Motor neuron (in vitro differentiated cells): ENCODE measurements around the gene CRB1. TPM values are rescaled to one million over a fixed set of nuclear protein-coding genes. Genes with fewer than 3 reads are reported as not detected.
"Not testable (repeated sequence)": the region's sequence is repeated elsewhere in the genome, so short reads cannot be mapped to it uniquely, and the experiment has no call there.

Source experiments
- ATAC-seq, 8 experiments: fragments of 200-7000 bp; cut with Tn5 transposase; replicated peaks in 6 of 8; 2 replicates each; pipeline ENCODE4 v1.8.0; 2021; ENCODE audit warnings: mild to moderate bottlenecking in 8 of 8, moderate library complexity in 8 of 8
- H3K27ac ChIP-seq, 2 donors: fragments of 250-450 bp; sonication (Bioruptor Pico); 2 replicates each; pipeline ENCODE4 v1.9.0; 2021; ENCODE audit warnings: antibody characterized with exemption in 2 of 2, mild to moderate bottlenecking in 2 of 2, moderate library complexity in 1 of 2
- H3K4me1 ChIP-seq, 2 donors: fragments of 250-450 bp; sonication (Bioruptor Pico); replicated peaks in 1 of 2; 2 replicates each; pipeline ENCODE4 v1.6.1; 2021; ENCODE audit warnings: antibody characterized with exemption in 2 of 2, mild to moderate bottlenecking in 2 of 2, moderate library complexity in 1 of 2
- H3K4me3 ChIP-seq, 5 donors: fragments of 250-450 bp; sonication (Bioruptor Pico); 2 replicates each; pipeline ENCODE4 v1.9.0; 2021; ENCODE audit warnings: antibody characterized with exemption in 5 of 5, mild to moderate bottlenecking in 5 of 5, moderate library complexity in 4 of 5
- WGBS, 10 experiments: fragments of 450-650 bp; shearing (Covaris generic); methylation state at CpG; one replicate each; pipeline ENCODE4 v1.0.0; 2022; 5-methylcytosine and 5-hydroxymethylcytosine counted together
- in situ Hi-C, 9 experiments: fragments of 400-800 bp; cut with MboI; loops; one replicate each; pipeline ENCODE4 v1.15.0; 2021; ENCODE audit warnings: low sequenced_read_pairs in 9 of 9, low pct_unique_long_range_greater_than_20kb in 2 of 9; ENCODE audit not compliant: unreplicated experiment in 9 of 9
- total RNA-seq, 8 experiments: library from RNA; unstranded; fragments of 300-600 nt; gene quantifications; 2 replicates each; pipeline versions ENCODE4 v1.2.3 to v1.2.4, GENCODE V29; 2022

The CRB1 gene
- total RNA-seq, 8 experiments from 2014 or later = 0.66 to 24.9 (median 14.2) TPM

GRCh38 chr1:197394831-197395608 is 127.0 kb downstream of the CRB1 start:
- no peaks in the 10 kb centered on the region for H3K4me1 ChIP-seq
- WGBS, 10 experiments = 9 to 100% (median 67%) methylated on average over 2 to 3 of the region's 3 CpGs; no CpG with 5 or more reads in 1 of the 10 experiments
- no peak overlapping the region for H3K4me3 ChIP-seq
- no peak overlapping the region for H3K27ac ChIP-seq
- in situ Hi-C loops = no loop called here
- peak in 1 of 8 experiments; percentile 57 for ATAC-seq

- no peak overlapping the region for H3K4me3 ChIP-seq
- ATAC-seq = no peak
- 69 to 100% (median 100%) methylated on average over 1 of the region's 1 CpG for WGBS, 10 experiments
- no peak overlapping the region for H3K27ac ChIP-seq
- no peaks in the 10 kb centered on the region for H3K4me1 ChIP-seq
- in situ Hi-C loops = no loop called here
These were observed 129.8 kb downstream of the CRB1 start for GRCh38 chr1:197397895-197398294.

GRCh38 chr1:197399755-197400521 is 131.9 kb downstream of the CRB1 start:
- in situ Hi-C loops = no loop called here
- WGBS, 10 experiments = 0 to 54% (median 28%) methylated on average over 2 to 4 of the region's 4 CpGs; no CpG with 5 or more reads in 1 of the 10 experiments
- H3K4me1 ChIP-seq = no peaks in the 10 kb centered on the region
- H3K27ac ChIP-seq = no peak overlapping the region
- no peak overlapping the region for H3K4me3 ChIP-seq
- ATAC-seq = peak in 3 of 8 experiments; percentile 68 to 86 (median 79)

GRCh38 chr1:197400522-197400902 is 132.5 kb downstream of the CRB1 start:
- WGBS, 10 experiments = 53 to 95% (median 87%) methylated on average over 2 of the region's 2 CpGs
- in situ Hi-C loops = no loop called here
- no peak for ATAC-seq
- no peak overlapping the region for H3K4me3 ChIP-seq
- no peaks in the 10 kb centered on the region for H3K4me1 ChIP-seq
- H3K27ac ChIP-seq = no peak overlapping the region

GRCh38 chr1:197402189-197402588 is 134.1 kb downstream of the CRB1 start:
- 42 to 100% (median 86%) methylated on average over 2 of the region's 2 CpGs for WGBS, 10 experiments
- Histone ChIP-seq H3K27ac (no peak overlapping the region), H3K4me3 (no peak overlapping the region), H3K4me1 (no peaks in the 10 kb centered on the region)
- no peak for ATAC-seq
- in situ Hi-C loops = no loop called here

- 100% methylated on average over 1 of the region's 8 CpGs; no CpG with 5 or more reads in 9 of the 10 experiments for WGBS, 10 experiments
- H3K4me1 ChIP-seq, H3K27ac ChIP-seq, ATAC-seq, H3K4me3 ChIP-seq, in situ Hi-C loops: not testable (repeated sequence)
These were observed 136.7 kb downstream of the CRB1 start for GRCh38 chr1:197404774-197405173.

GRCh38 chr1:197405614-197406013 is 137.6 kb downstream of the CRB1 start:
- ATAC-seq, in situ Hi-C loops, H3K4me3 ChIP-seq, H3K4me1 ChIP-seq, H3K27ac ChIP-seq: not testable (repeated sequence)
- WGBS, 10 experiments = no CpG with 5 or more reads among the region's 28 CpGs

GRCh38 chr1:197413564-197413963 is 145.5 kb downstream of the CRB1 start:
- no peaks in the 10 kb centered on the region for H3K4me1 ChIP-seq
- in situ Hi-C loops = no loop called here
- ATAC-seq = no peak
- no peak overlapping the region for H3K27ac ChIP-seq
- no peak overlapping the region for H3K4me3 ChIP-seq
- WGBS, 10 experiments = 32 to 100% (median 88%) methylated on average over 1 to 2 of the region's 2 CpGs; no CpG with 5 or more reads in 3 of the 10 experiments

GRCh38 chr1:197415221-197415620 is 147.2 kb downstream of the CRB1 start:
- Histone ChIP-seq H3K4me3 (no peak overlapping the region), H3K27ac (no peak overlapping the region), H3K4me1 (no peaks in the 10 kb centered on the region)
- in situ Hi-C loops = no loop called here
- ATAC-seq = no peak
- 29 to 98% (median 86%) methylated on average over 2 to 3 of the region's 3 CpGs for WGBS, 10 experiments

GRCh38 chr1:197418693-197419092 is 150.6 kb downstream of the CRB1 start:
- 20 to 100% (median 83%) methylated on average over 1 of the region's 1 CpG; no CpG with 5 or more reads in 1 of the 10 experiments for WGBS, 10 experiments
- H3K4me1 ChIP-seq = peaks cover 5 to 8% of the 10 kb centered on the region in 2 donors
- no peak for ATAC-seq
- in situ Hi-C loops = no loop called here
- H3K27ac ChIP-seq = no peak overlapping the region
- no peak overlapping the region for H3K4me3 ChIP-seq

- in situ Hi-C loops = no loop called here
- ATAC-seq = peak in 2 of 8 experiments; percentile 50 to 65
- no peak overlapping the region for H3K27ac ChIP-seq
- WGBS, 10 experiments = 0 to 100% (median 100%) methylated on average over 1 of the region's 1 CpG; no CpG with 5 or more reads in 3 of the 10 experiments
- H3K4me3 ChIP-seq = no peak overlapping the region
- H3K4me1 ChIP-seq = peaks cover 5 to 8% of the 10 kb centered on the region in 2 donors
These were observed 154.9 kb downstream of the CRB1 start for GRCh38 chr1:197422993-197423392.

GRCh38 chr1:197424380-197424779 is 156.3 kb downstream of the CRB1 start:
- WGBS, 10 experiments = 15 to 97% (median 91%) methylated on average over 3 to 6 of the region's 6 CpGs
- no peak overlapping the region for H3K27ac ChIP-seq
- in situ Hi-C loops = no loop called here
- no peak overlapping the region for H3K4me3 ChIP-seq
- no peak for ATAC-seq
- H3K4me1 ChIP-seq = peaks cover 8 to 10% of the 10 kb centered on the region in 2 donors

- 39 to 100% (median 86%) methylated on average over 1 to 7 of the region's 7 CpGs; no CpG with 5 or more reads in 1 of the 10 experiments for WGBS, 10 experiments
- in situ Hi-C loops = no loop called here
- ATAC-seq = no peak
- H3K27ac ChIP-seq = no peak overlapping the region
- peaks cover 19 to 20% of the 10 kb centered on the region in 2 donors for H3K4me1 ChIP-seq
- H3K4me3 ChIP-seq = no peak overlapping the region
These were observed 161.3 kb downstream of the CRB1 start for GRCh38 chr1:197429372-197429771.
